Activated T-cell treated with anti-CD3 and anti-CD28 coated beads for 4 hours (primary cell): Measurements from ENCODE around the gene ACAD10.
"Not testable (repeated sequence)": the region's sequence is repeated elsewhere in the genome, so short reads cannot be mapped to it uniquely, and the experiment has no call there.

Experiments used
- DNase-seq: peaks from one replicate; pipeline ENCODE4 v3.0.0-alpha.2; 2020

Gene ACAD10

DNA sequence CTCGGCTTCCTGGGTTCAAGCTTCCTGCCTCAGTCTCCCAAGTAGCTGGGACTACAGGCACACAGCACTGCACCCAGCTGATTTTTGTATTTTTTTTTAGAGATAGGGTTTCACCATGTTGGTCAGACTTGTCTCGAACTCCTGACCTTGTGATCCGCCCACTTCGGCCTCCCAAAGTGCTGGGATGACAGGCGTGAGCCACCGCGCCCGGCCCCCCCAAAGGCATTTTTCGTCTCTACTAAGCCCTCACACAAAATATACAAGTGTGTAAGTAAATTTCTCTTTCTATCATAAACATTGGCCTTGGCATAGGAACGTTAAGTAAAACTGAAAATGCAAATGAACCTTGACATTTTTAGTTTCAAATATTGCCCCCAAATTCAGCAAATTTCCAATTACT lies 2.1 kb downstream of the ACAD10 start:
- no peak for DNase-seq

DNA sequence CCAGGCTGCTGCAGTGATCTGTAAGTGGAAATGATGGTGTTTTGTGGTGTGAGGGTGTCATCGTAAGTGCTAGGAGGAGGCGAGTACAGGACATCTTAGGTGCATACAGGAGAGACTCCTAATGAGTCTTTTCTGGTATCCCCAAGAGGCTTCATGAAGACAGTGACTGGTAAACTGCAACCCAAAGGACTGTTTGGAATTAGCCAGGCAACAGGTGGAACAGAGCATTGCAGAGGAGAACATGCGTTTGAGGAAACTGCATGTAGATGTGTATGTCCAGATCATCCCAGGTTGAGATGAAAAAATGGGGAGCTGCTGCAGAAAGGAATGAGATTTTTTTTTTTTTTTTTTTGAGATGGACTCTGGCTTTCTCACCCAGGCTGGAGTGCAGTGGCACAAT lies 5.4 kb downstream of the ACAD10 start:
- DNase-seq: no peak

DNA sequence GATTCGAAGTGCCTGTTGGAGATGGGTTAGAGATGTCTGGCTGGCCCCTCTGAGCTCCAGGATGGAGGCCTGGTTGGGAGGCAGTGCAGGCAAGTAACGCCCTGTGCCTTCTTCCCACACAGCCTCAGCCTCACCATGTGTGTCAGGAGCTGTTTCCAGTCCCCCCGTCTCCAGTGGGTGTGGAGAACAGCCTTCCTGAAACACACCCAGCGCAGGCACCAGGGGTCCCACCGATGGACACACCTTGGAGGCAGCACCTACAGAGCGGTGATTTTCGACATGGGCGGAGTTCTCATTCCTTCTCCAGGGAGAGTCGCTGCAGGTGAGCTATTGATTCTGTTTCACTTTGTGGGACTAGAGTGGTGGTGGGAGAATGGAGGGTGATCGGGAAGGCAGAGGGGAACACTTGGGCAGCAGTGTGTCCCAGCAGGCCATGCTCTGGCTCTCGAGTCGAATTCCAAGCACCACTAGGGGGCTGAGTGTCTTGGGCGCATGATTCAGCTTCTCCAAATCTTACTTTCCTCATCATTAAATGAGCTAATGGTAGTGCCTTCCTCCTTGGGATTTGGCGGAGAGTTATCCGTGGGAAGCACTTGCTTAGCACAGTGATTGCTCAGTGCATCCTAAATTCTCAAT lies 6.8 kb downstream of the ACAD10 start:
- no peak for DNase-seq

DNA sequence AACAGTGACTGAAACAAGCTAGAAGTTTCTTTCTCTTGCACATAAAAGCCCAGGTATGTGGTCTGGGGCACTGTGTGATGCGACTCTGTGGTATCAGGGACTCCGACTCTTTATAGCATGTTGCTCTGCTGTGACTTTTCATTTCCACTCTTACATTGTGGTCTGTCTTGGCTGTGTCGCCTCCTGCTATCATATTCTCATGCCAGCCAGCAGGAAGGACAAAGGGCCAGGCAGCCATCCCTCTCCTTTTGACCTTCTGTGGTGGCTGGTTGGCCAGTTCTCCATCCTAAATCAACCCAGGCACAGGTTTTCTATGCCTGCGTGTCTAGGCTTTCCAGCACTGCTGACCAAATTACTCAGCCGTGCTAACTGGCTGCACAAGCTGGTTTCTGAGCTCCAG lies 8.0 kb downstream of the ACAD10 start:
- DNase-seq: no peak

DNA sequence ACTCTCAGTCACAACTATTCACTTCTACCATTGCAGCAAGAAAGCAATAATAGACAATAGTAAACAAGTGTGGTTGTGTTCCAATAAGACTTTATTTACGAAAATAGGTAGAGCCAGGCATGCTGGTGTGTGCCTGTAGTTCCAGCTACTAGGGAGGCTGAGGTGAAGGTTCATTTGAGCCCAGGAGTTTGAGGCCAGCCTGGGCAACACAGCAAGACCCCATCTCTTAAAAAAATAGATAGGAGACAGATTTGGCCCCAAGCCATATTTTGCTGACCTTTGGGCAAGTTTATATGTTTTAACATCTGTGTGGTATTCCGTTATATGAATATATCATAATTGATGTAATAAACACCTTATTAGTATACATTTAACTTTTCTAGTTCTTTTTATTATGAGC lies 14.1 kb downstream of the ACAD10 start:
- DNase-seq: no peak

DNA sequence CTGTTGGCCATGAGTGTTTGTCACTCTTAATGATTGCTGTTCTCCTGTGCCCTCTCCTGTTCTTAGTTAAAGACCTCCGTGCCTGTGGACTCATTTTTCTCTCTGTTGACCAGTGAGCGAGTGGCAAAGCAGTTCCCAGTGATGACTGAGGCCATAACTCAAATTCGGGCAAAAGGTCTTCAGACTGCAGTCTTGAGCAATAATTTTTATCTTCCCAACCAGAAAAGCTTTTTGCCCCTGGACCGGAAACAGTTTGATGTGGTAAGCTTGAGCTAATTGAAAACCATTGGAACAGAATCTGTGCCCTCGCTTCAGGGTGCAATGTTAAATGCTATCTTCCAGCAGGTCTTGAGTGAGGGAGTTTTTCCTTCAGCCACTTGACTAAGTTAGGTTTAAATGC lies 19.8 kb downstream of the ACAD10 start:
- DNase-seq: no peak

DNA sequence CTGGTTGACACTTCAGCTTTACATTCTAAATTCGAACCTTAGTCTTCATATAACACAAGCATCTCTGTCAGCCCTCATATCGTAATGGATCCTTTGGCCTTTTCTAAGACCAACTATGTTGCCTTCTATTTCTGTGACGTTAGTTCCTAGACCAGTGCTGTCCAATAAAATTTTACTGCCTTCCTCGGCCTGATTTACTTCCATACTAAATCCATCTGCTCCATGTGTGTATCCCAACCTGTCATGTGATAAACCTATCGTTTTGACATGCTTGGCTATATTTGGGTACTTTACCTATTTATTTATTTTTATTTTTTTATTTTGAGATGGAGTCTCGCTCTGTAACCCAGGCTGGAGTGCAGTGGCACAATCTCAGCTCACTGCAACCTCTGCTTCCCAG lies 20.3 kb downstream of the ACAD10 start:
- DNase-seq: no peak

DNA sequence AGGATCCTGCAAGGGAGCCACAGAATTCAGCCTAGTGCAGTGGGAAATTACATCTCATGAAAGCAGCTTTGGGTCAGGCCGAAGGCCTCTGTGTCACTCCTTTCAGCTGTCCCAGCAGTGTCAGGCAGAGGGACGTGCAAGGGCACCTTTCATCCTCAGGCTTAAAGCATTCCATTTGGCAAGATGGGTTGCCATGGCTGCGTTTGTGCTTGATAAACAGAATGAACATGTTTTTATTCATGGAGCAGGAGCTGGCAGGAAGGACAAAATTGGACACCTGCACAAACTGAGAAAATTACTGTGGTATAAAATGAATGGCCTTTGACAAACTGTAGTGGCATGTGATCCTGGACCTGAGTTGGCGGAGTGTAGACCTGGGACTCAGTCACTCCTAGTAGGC lies 29.4 kb downstream of the ACAD10 start:
- DNase-seq: no peak

DNA sequence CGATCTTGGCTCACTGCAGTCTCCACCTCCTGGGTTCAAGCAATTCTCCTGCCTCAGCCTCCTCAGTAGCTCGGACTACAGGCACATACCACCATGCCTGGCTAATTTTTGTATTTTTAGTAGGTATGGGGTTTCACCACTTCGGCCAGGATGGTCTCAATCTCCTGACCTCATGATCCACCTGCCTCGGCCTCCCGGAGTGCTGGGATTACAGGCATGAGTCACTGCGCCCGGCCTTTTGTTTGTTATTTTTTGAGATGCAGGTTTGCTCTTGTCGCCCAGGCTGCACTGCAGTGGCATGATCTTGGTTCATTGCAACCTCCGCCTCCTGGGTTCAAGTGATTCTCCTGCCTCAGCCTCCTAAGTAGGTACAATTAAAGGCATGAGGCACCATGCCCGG lies 33.5 kb downstream of the ACAD10 start:
- DNase-seq: not testable (repeated sequence)

DNA sequence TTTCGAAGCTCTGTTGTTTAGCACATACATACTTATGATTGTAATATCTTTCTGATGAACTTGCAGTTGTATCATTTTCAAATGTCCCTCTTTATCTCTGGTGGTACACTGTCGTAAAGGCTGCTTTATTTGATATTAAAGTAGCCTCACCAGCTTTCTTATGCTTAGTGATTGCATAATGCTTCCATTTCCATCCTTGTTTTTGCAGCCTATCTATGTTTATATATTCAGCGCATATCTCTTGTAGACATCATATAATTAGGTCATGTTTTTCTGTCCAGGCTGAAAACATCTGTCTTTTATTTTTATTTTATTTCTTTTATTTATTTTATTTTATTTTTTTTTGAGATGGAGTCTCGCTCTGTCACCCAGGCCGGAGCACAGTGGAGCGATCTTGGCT lies 34.6 kb downstream of the ACAD10 start:
- no peak for DNase-seq

DNA sequence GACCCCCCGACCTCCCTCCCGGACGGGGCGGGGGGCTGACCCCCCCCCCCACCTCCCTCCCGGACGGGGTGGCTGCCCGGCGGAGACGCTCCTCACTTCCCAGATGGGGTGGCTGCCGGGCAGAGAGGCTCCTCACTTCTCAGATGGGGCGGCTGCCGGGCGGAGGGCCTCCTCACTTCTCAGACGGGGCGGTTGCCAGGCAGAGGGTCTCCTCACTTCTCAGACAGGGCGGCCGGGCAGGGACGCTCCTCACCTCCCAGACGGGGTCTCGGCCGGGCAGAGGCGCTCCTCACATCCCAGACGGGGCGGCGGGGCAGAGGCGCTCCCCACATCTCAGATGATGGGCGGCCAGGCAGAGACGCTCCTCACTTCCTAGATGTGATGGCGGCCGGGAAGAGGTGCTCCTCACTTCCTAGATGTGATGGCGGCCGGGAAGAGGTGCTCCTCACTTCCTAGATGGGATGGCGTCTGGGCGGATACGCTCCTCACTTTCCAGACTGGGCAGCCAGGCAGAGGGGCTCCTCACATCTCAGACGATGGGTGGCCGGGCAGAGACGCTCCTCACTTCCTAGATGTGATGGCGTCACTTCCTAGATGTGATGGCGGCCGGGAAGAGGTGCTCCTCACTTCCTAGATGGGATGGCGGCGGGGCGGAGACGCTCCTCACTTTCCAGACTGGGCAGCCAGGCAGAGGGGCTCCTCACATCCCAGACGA lies 38.0 kb downstream of the ACAD10 start:
- DNase-seq: not testable (repeated sequence)

DNA sequence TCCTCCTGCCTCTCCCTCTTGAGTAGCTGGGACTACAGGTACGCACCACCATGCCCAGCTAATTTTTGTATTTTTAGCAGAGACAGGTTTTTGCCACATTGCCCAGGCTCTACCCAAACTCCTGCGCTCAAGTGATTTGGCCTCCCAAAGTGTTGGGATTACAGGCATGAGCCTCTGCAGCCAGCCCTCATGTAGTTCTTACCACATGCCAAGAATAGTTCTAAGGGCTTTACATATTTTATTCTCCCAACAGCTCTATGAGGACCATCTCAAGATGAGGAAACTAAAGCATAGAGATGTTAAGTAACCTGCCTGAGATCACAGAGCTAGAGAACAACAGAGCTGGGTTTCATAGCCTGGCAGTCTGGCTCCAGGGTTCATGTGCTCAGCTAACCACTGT lies 42.9 kb downstream of the ACAD10 start:
- no peak for DNase-seq

DNA sequence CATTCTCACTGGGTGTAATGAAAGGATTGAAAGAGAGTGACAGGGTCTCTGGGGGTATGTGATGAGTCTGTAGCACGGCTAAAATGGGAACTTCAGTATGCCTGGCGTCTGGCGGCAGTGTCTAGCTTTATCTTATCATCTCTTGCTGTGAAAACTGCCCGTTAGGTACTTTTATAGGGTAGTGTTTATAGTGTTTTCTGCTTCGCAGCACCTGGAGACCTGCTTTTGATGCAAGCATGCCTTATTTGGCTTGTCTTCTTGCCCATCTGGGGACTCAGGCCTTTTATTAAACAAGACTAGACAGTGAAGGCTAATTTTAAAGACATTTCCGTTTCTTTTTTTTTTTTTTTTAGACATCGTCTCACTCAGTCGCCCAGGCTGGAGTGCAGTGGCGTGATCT lies 44.6 kb downstream of the ACAD10 start:
- no peak for DNase-seq

DNA sequence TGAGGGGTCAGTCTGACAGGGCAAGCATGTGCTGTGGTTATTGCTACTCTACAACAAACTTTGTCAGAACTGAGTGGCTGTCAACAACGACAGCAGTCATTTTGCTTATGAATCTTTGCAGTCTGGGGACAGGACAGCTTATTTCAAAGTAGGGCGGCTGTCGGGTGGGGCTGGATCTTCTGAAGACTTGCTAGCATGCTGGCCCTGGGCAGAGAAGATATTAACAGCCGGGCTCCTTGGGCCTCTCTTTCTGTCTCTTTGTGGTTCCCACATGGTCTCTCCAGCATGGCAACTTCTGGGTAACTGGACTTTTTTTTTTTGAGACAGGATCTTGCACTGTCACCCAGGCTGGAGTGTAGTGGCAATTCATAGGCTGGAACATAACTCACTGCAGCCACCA lies 46.9 kb downstream of the ACAD10 start:
- no peak for DNase-seq

DNA sequence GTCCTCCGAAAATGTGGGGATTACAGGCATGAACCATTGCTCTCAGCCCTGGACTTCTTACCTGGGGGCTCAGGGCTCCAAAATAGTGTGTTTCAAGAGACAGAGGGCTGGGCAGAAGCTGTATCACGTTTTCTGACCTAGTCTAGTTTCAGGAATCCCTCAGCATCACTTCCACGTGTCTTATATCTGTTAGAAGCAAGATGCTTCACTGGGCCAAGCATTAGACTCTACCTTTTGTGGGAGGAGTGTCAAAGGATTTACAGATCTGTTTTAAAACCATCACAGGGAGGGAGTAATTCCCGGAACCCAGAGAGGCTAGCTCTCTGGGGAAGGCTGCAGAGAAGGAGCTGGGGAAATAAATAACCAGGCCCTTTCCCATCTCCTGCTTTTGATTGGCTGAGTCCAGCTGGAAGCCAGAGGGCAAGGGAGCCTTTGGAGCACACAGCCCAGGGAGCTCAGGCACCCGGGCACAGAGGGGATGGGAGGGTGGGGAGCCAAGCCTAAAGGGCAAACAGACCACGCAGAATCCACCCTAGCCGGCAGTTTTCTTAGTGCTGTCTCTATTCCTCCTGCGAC lies 47.6 kb downstream of the ACAD10 start:
- no peak for DNase-seq

DNA sequence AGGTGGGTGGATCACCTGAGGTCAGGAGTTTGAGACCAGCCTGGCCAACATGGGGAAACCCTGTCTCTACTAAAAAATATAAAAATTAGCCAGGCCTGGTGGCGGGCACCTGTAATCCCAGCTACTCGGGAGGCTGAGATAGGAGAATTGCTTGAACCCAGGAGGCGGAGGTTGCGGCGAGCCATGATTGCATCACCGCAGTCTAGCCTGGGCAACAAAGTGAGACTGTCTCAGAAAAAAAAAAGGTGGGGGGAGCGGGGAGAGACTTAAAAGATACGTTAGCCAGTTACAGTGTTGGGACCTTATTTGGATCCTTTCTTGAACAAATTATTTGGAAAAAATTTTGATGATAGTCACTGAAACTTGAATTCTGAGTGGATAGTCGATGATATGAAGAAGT lies 53.7 kb downstream of the ACAD10 start:
- DNase-seq: not testable (repeated sequence)

DNA sequence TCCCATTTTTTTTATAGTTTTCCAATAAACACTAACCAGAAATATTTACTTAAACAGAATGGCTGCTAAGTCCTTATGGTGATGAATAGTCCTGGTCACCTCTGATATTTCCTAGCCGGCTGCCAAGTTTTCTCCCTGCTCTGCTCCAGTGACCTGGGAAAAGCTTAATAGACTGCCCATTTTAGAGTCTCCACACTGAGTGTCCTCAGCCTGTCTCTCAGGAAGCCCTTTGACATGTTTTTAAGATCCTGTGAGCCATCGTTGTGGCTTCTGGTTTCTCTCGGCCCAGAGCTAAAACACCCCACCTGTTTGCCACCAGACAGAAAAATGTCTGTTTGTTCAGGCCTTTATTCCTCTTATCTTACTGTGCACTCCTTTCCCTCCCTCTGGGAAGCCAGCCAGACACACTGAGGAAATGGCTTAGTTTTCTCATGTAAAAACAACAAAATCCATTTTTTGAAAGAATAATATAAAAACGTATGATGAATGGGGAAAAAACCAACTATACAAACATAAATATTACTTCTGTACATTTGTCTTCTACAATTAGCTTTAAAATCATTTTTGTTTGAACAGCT lies 55.5 kb downstream of the ACAD10 start:
- no peak for DNase-seq

DNA sequence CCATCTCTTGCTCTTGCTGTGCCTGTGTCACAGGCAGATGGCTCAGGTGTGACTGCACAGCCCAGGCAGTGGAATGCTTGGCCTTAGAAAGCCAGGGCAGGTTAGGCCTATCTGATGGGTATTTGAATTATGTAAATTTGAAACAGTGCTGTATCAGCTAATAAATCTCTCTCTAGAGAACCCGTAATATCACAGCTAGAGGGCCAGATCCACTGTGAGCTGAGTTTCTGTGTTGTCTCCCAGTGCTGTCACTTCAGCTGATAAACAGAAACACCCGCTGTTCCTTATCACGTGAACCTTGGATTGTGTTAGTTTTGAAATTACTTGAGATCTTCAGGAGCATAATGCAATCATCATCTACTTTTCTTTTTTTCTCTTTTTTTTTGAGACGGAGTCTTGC lies 59.4 kb downstream of the ACAD10 start:
- DNase-seq: no peak

DNA sequence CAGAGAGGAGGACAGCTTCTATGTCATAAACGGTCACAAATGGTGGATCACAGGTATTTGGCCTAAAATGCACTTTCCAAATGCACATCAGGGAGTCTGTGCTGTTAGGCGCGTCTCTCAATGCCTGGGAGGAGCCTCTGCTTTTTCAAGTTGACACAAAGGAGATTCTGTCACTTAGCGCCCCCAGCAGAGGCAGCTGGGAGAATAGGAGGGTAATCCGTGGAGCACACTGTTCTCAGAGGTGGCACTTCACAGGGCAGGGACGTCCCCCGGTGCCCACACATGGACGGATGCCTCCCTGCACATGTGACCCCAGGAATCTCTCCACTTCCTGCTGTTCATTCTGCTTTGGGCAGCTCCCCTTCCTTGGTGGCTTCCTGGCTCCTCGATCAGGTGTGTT lies 61.5 kb downstream of the ACAD10 start:
- no peak for DNase-seq

DNA sequence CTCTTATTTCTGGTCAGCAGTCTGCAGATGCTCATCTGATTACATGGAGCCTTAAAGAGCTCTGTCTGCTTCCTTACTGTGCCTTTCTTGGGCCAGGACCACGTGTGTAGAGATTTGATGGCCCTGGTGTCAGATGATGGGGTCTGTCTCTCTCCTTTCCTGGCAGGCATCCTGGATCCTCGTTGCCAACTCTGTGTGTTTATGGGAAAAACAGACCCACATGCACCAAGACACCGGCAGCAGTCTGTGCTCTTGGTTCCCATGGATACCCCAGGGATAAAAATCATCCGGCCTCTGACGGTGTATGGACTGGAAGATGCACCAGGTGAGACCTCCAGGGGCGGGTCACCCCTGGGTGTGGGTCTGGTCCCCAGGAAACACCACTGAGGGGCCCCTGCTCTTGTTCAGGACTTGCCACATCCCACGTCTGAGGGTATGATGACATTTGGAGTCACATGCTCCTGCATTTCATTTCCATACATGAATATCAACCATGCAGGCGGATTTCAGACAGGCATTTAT lies 62.4 kb downstream of the ACAD10 start:
- no peak for DNase-seq

DNA sequence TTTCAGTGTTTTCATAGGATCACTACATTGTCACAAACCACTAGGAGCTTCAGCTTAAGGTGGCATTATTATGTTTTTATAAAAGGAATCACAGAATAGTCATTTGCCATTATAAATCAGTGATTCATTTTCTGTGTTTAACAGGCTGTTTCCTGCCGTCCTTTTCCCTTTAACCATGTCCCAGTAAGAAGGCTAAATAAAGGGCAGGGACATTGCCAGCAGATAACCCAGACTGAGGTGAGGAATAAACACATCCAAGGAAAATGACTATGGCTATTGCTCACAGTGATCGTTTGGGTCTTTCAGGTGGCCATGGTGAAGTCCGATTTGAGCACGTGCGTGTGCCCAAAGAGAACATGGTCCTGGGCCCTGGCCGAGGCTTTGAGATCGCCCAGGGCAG lies 63.0 kb downstream of the ACAD10 start:
- DNase-seq: no peak

DNA sequence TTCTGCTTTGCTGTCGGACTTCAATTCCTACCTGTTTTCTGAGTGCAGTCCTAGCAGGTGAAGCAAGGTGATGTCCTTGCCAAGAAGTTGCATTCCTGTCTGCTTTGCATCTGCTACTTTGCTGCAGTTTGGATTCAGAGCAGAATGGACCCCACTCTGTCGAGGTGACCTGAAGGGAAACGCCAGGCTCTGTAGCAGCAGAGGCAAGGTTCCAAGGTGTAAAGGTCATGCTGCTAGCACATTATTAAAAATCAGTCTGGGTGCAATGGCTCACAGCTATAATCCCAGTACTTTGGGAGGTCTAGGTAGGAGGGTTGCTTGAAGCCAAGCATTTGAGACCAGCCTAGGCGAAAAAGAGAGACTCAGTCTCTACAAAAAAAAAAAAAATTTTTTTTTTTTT lies 63.5 kb downstream of the ACAD10 start:
- DNase-seq: no peak

DNA sequence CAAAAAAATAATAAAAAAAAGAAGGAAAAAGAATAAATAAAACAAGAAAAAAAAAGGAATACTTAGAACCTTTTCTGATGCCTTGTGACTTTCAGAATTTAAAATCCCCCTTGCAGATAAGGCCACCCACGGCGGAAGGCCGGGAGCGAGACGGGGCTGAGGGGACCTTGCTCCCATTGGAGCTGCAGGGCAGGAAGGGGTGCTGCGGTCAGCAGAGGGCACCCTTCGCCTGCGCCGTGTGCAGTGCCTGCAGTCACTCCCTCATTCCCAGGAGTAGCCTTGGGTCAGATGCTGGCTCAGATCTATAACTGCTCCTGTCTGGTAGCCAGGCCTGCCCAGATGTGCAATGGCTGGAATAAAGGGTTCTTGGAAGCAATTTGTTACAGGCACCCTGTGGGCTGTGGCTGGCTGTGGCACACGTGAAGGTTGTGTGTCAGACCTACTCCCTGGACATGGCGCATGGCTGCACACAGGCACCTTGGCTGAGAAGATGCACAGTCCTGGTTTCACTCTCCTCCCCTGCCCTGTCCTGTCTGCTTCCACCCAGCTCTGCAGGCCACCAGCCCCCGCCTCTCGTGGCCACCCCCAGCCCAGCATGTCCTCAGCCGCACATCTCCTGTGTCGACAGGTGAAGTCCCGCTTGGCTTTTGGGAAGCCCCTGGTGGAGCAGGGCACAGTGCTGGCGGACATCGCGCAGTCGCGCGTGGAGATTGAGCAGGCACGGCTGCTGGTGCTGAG lies 67.5 kb downstream of the ACAD10 start:
- no peak for DNase-seq
